Mammary epithelial cell (primary cell): ENCODE measurements around the gene CNNM3.

ENCODE experiments used
- CTCF ChIP-seq, 2 donors: IDR thresholded peaks in 1 of 2; conservative IDR thresholded peaks in 1 of 2; 2 replicates each; pipeline ENCODE4 v1.5.1; 2011 to 2012; ENCODE audit warnings: inconsistent platforms in 2 of 2, low read length in 2 of 2, mild to moderate bottlenecking in 2 of 2, control low read depth in 1 of 2, low read depth in 1 of 2; ENCODE audit not compliant: insufficient read depth in 1 of 2; ENCODE audit errors: extremely low read depth in 1 of 2
- EZH2 ChIP-seq: IDR thresholded peaks from 2 replicates; pipeline ENCODE4 v1.6.1; 2012; ENCODE audit warnings: low read length, inconsistent platforms, borderline replicate concordance

- no peak for TF ChIP-seq CTCF (conservative IDR thresholded peaks at IDR 0.05 in 1 of 2, IDR thresholded peaks at IDR 0.05 in 1 of 2; ENCODE audit: extremely low read depth in 1 of 2, insufficient read depth in 1 of 2, low read depth in 1 of 2, low read length in 2 of 2)
- no peak for TF ChIP-seq EZH2
These were observed 16.5 kb upstream of the CNNM3 start for GRCh38 chr2:96799623-96799935.
